ENCODE results near the gene GRIK4.
"Not testable (repeated sequence)": the region's sequence is repeated elsewhere in the genome, so short reads cannot be mapped to it uniquely, and the experiment has no call there.

The GRIK4 gene

GRCh38 chr11:120746836-120747609, 235.5 kb downstream of the GRIK4 start:
- Mint-ChIP-seq H3K27ac (no peak overlapping the region), H3K27me3 (peaks cover 22% of the 10 kb centered on the region), H3K9me3 (no peaks in the 10 kb centered on the region), H3K4me3 (no peak overlapping the region), H3K4me1 (ENCODE audit: low read depth) (no peaks in the 10 kb centered on the region), H3K36me3 (ENCODE audit: low read depth) (no peaks in the 10 kb centered on the region)

DNA sequence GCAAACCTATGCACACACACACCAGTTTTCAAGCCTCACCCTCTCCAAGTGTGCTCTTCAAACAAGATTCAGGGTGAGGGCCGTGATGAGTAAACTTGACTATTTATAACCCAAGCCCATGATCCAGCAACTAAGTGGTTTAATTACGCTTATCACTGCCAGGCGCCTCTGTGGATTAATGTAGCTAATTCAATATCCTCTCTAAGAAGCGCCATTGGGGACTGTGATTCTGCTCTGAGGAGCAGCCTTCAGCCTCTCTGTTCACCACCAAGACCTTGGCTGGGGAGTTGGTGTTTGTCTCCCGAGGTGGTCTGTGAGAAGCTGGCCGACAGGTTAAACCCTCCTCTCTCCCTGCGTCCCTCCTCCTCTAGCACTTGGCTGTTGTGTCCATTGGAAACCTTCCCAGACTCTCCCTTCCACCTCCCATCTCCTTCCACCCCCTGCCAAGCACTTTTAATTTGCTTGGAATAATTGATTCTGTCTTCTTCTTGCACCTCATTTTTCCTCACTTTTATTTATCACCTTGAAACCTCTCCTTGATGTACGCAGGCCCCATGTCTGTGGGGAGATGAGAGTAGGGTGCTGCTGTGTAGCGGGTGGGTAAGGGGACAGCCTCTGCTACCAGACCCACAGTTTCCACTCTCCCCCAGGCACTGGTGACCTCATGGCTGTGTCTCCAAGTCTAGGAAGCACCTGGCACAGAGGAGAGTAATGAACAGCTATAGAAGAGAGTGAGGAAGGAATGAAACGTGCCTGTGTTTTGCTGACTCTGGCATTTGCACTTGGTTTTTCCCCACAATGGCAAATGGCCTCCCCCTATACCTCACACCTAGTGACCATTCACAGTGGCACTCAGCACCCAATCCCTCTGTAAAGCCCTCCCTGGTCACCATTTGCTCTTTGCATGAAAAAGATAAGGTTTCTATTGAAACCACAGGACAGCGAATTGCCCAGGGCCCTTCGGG, 236.6 kb downstream of the GRIK4 start:
- H3K27me3 Mint-ChIP-seq, result peaks cover 22% of the 10 kb centered on the region
- no peaks in the 10 kb centered on the region for H3K4me1 Mint-ChIP-seq (ENCODE audit: low read depth)
- H3K36me3 Mint-ChIP-seq (ENCODE audit: low read depth), result no peaks in the 10 kb centered on the region

GRCh38 chr11:120749395-120749794, 237.8 kb downstream of the GRIK4 start:
- H3K4me3 Mint-ChIP-seq, result no peak overlapping the region
- no peaks in the 10 kb centered on the region for H3K4me1 Mint-ChIP-seq (ENCODE audit: low read depth)
- no peak overlapping the region for H3K27ac Mint-ChIP-seq
- no peaks in the 10 kb centered on the region for H3K36me3 Mint-ChIP-seq (ENCODE audit: low read depth)
- H3K27me3 Mint-ChIP-seq, result peaks cover 19% of the 10 kb centered on the region
- no peaks in the 10 kb centered on the region for H3K9me3 Mint-ChIP-seq

More for the DNA sequence above, 236.6 kb downstream of the GRIK4 start:
- Mint-ChIP-seq H3K27ac (no peak overlapping the region), H3K9me3 (no peaks in the 10 kb centered on the region), H3K4me3 (no peak overlapping the region)

DNA sequence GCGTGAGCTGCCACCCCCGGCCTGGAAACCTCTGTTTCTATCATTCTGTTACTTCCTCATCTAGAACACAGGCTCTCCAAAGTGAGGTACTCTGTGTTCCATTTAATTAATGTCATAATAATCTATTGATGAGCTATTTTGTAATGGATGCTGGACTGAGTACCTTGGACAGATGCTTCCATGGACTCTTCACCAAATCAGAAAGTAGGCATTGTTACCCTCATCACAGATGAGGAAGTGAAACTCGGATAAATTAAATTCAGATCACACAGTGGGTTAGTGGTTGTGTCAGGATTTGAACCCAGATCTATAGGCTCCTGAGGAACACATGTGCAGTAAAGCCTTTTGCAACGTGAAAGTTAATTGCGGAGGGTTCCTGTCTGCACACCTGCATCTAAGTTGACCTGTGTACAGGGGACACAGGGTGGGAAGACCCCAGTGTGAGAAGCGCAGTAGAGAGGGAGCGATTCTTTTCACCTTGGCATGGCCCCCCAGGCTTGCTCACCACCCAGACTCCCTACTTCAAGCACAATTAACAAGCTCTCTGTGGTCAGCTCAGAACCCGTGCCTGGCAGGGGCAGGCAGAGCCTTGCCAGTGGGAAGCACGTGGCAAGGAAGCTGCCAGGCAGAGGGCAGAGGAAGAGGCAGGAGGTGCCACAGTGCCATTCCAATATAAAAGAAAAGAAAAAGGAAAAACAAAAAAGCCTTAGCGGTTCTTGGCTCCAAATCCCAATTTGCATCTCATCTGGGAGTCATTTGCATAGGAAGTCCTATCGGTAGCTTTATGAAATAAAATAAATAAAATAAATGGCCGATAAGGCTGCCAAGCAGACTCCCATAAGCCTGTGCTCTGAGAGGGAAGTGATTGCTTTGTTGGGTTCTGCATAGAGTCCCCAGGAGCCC, 239.3 kb downstream of the GRIK4 start:
- Mint-ChIP-seq H3K27ac (no peak overlapping the region), H3K4me3 (no peak overlapping the region), H3K36me3 (ENCODE audit: low read depth) (no peaks in the 10 kb centered on the region), H3K27me3 (peaks cover 22% of the 10 kb centered on the region), H3K9me3 (no peaks in the 10 kb centered on the region), H3K4me1 (ENCODE audit: low read depth) (no peaks in the 10 kb centered on the region)

DNA sequence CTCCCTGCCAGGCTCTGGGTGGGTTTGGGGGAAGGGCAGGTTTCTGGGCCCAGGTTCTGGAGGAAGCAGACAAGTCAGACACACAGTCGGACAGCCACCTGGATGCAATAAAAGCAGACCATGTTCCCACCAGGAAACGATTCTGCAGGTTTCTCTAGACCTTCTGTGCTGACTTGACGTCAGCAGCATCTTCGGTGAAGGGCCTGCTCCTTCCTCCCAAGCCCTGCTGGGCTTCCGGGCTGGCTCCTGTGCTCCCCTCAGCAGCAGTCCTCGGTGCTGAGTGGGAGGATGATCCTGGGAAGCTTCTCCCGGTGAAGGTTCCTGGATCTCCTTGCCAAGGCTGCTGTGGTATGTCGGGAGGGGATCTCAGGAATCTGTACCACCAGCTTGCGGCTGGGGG, 240.0 kb downstream of the GRIK4 start:
- Mint-ChIP-seq H3K9me3 (no peaks in the 10 kb centered on the region), H3K27ac (no peak overlapping the region), H3K36me3 (ENCODE audit: low read depth) (no peaks in the 10 kb centered on the region), H3K27me3 (peaks cover 19% of the 10 kb centered on the region), H3K4me1 (ENCODE audit: low read depth) (no peaks in the 10 kb centered on the region), H3K4me3 (no peak overlapping the region)

GRCh38 chr11:120752668-120753067, 241.1 kb downstream of the GRIK4 start:
- H3K4me3 Mint-ChIP-seq, result no peak overlapping the region
- H3K36me3 Mint-ChIP-seq (ENCODE audit: low read depth), result no peaks in the 10 kb centered on the region
- peaks cover 12% of the 10 kb centered on the region for H3K27me3 Mint-ChIP-seq
- no peaks in the 10 kb centered on the region for H3K9me3 Mint-ChIP-seq
- H3K27ac Mint-ChIP-seq, result no peak overlapping the region
- no peaks in the 10 kb centered on the region for H3K4me1 Mint-ChIP-seq (ENCODE audit: low read depth)

DNA sequence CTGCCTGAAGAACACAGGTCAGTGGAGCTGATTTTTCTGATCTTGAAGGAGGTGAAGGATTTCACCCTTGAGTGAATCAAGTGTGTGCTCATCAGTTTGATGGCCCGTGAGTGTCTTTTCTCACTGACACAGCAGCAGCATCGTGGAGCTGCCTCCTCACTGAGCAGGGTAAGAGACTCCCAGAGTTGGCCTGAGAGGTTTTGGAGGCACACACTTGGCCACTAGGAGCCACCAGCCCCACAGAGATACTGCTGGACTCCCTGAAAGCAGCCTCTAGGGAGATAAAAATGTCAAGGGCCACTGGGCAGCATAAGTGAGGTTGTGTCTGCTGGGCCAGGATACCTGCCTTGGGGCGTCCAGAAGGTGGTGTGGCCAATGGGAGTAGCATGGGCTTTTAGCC, 245.4 kb downstream of the GRIK4 start:
- peaks cover 8% of the 10 kb centered on the region for H3K27me3 Mint-ChIP-seq
- H3K27ac Mint-ChIP-seq, result no peak overlapping the region
- no peaks in the 10 kb centered on the region for H3K4me1 Mint-ChIP-seq (ENCODE audit: low read depth)
- H3K9me3 Mint-ChIP-seq, result no peaks in the 10 kb centered on the region
- no peaks in the 10 kb centered on the region for H3K36me3 Mint-ChIP-seq (ENCODE audit: low read depth)
- H3K4me3 Mint-ChIP-seq, result no peak overlapping the region

- Mint-ChIP-seq H3K4me3 (no peak overlapping the region), H3K27ac (no peak overlapping the region), H3K36me3 (ENCODE audit: low read depth) (no peaks in the 10 kb centered on the region)
These were observed 247.5 kb downstream of the GRIK4 start for GRCh38 chr11:120759046-120759445.

GRCh38 chr11:120765710-120766109, 254.2 kb downstream of the GRIK4 start:
- H3K36me3 Mint-ChIP-seq (ENCODE audit: low read depth); H3K4me1 Mint-ChIP-seq (ENCODE audit: low read depth); H3K27ac Mint-ChIP-seq; H3K9me3 Mint-ChIP-seq; H3K4me3 Mint-ChIP-seq: not testable (repeated sequence)
- H3K27me3 Mint-ChIP-seq, result peaks cover 28% of the 10 kb centered on the region

More at GRCh38 chr11:120759046-120759445, 247.5 kb downstream of the GRIK4 start:
- H3K27me3 Mint-ChIP-seq, result peaks cover 19% of the 10 kb centered on the region
- no peaks in the 10 kb centered on the region for H3K9me3 Mint-ChIP-seq
- H3K4me1 Mint-ChIP-seq (ENCODE audit: low read depth), result no peaks in the 10 kb centered on the region

DNA sequence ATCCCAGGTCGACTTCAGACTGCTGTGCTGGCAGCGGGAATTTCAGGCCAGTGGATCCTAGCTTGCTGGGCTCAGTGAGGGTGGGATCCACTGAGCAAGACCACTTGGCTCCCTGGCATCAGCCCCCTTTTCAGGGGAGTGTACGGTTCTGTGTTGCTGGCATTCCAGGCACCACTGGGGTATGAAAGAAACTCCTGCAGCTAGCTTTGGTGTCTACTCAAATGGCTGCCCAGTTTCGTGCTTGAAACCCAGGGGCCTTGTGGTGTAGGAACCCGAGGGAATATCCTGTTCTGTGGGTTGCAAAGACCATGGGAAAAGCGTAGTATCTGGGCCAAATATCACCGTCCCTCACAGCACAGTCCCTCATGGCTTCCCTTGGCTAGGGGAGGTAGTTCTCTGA, 254.8 kb downstream of the GRIK4 start:
- Mint-ChIP-seq H3K4me3 (no peak overlapping the region), H3K27me3 (peaks cover 28% of the 10 kb centered on the region), H3K27ac (no peak overlapping the region), H3K9me3 (peaks cover 4% of the 10 kb centered on the region), H3K36me3 (ENCODE audit: low read depth) (no peaks in the 10 kb centered on the region), H3K4me1 (ENCODE audit: low read depth) (no peaks in the 10 kb centered on the region)

DNA sequence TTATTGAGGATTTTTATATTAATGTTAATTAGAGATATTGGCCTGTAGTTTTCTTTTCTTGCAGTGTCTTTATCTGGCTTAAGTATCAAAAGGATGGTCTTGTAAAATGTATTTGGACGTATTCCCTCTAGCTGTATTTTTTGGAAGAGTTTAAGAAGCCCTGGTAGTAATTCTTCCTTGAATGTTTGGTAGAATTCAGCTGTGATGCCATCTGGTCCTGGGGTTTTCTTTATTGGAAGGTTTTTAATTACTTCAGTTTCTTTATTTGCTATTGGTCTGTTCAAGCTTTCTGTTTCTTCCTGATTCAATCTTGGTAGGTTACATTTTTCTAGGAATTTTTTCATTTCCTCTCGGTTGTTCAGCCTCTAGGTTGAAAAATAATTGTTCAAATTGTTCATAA, 257.4 kb downstream of the GRIK4 start:
- H3K27ac Mint-ChIP-seq, result no peak overlapping the region
- no peaks in the 10 kb centered on the region for H3K36me3 Mint-ChIP-seq (ENCODE audit: low read depth)
- H3K4me1 Mint-ChIP-seq (ENCODE audit: low read depth), result no peaks in the 10 kb centered on the region
- H3K27me3 Mint-ChIP-seq, result peaks cover 25% of the 10 kb centered on the region
- H3K4me3 Mint-ChIP-seq, result no peak overlapping the region
- H3K9me3 Mint-ChIP-seq, result peaks cover 4% of the 10 kb centered on the region

- Mint-ChIP-seq H3K27ac (no peak overlapping the region), H3K36me3 (ENCODE audit: low read depth) (no peaks in the 10 kb centered on the region), H3K4me1 (ENCODE audit: low read depth) (no peaks in the 10 kb centered on the region), H3K9me3 (peaks cover 4% of the 10 kb centered on the region), H3K27me3 (peaks cover 29% of the 10 kb centered on the region), H3K4me3 (no peak overlapping the region)
These were observed 258.4 kb downstream of the GRIK4 start for GRCh38 chr11:120769906-120770305.

DNA sequence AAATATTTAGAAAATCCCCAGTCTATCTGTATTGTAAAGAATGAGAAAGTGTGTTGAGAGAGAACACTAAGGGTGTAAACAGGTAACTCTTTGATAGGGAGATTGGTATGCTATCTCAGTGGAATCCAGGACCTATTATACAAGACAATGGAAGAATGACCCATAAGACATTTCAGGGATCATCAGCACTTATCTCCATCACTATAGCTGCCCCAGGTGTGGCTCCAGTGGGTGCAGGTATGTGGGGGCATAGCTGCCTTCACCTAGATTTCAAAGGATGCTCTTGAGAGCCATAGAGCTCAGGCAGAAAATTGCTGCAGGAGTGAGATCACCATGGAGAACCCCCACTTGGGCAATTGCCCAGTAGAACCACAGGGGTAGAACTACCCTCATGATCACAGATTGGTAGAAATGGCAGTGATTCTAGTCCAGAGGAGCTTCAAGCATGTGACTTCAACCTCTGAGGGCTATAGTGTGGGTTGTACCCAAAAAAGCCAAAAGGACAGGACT, 260.1 kb downstream of the GRIK4 start:
- Mint-ChIP-seq H3K9me3 (peaks cover 4% of the 10 kb centered on the region), H3K27me3 (peaks cover 28% of the 10 kb centered on the region), H3K36me3 (ENCODE audit: low read depth) (no peaks in the 10 kb centered on the region), H3K4me3 (no peak overlapping the region), H3K4me1 (ENCODE audit: low read depth) (no peaks in the 10 kb centered on the region), H3K27ac (no peak overlapping the region)

- no peaks in the 10 kb centered on the region for H3K4me1 Mint-ChIP-seq (ENCODE audit: low read depth)
- no peaks in the 10 kb centered on the region for H3K36me3 Mint-ChIP-seq (ENCODE audit: low read depth)
- peaks cover 17% of the 10 kb centered on the region for H3K27me3 Mint-ChIP-seq
- no peaks in the 10 kb centered on the region for H3K9me3 Mint-ChIP-seq
- H3K4me3 Mint-ChIP-seq, result no peak overlapping the region
- no peak overlapping the region for H3K27ac Mint-ChIP-seq
These were observed 262.0 kb downstream of the GRIK4 start for GRCh38 chr11:120773501-120774031.
